Kidney epithelial cell (primary cell): Measurements from ENCODE around the gene FER. TPM values are rescaled to one million over a fixed set of nuclear protein-coding genes. Genes with fewer than 3 reads are reported as not detected.
A peak's percentile ranks its signal among the peaks of the same experiment; 100 is the strongest.

Experiments
- DNase-seq: peaks from one replicate; pipeline ENCODE4 v3.0.0-alpha.2; 2010; ENCODE audit warnings: low read depth
- H3K27me3 ChIP-seq: 2 replicates; pipeline ENCODE4 v1.6.0; 2011; ENCODE audit warnings: low read length; ENCODE audit not compliant: control insufficient read depth, insufficient read depth
- H3K36me3 ChIP-seq: 2 replicates; pipeline ENCODE4 v1.5.1; 2011; ENCODE audit warnings: low read length; ENCODE audit not compliant: control insufficient read depth, insufficient read depth
- H3K4me3 ChIP-seq: 2 replicates; pipeline ENCODE4 v1.5.1; 2011; ENCODE audit warnings: low read depth, mild to moderate bottlenecking, control low read depth, low read length
- CTCF ChIP-seq: IDR thresholded peaks from 2 replicates; pipeline ENCODE4 v1.5.1; 2011; ENCODE audit warnings: mild to moderate bottlenecking, moderate library complexity, low read length, control low read depth, inconsistent platforms; ENCODE audit not compliant: insufficient read depth, poor library complexity, severe bottlenecking
- total RNA-seq: library from RNA; depleted of rRNA; stranded (reverse); fragments of >200 nt; gene quantifications from 2 replicates; pipeline ENCODE4 v1.2.3, GENCODE V29; 2015

FER gene
- total RNA-seq, 1 donor from 2014 or later: 15.1 TPM

- Histone ChIP-seq H3K4me3 (no peak overlapping the region), H3K27me3 (no peaks in the 10 kb centered on the region), H3K36me3 (no peaks in the 10 kb centered on the region)
- TF ChIP-seq CTCF: no peak
- DNase-seq: no peak
Measured at GRCh38 chr5:108797396-108797795, 49.7 kb downstream of the FER start.

- Histone ChIP-seq H3K4me3 (no peak overlapping the region), H3K36me3 (no peaks in the 10 kb centered on the region), H3K27me3 (no peaks in the 10 kb centered on the region)
- no peak for DNase-seq
- no peak for TF ChIP-seq CTCF
Measured at GRCh38 chr5:108797986-108798385, 50.3 kb downstream of the FER start.

GRCh38 chr5:108798513-108799265, 51.0 kb downstream of the FER start:
- no peaks in the 10 kb centered on the region for H3K36me3 ChIP-seq
- H3K4me3 ChIP-seq: no peak overlapping the region
- no peak for TF ChIP-seq CTCF
- DNase-seq: no peak
- no peaks in the 10 kb centered on the region for H3K27me3 ChIP-seq

GRCh38 chr5:108801301-108801700, 53.6 kb downstream of the FER start:
- no peak for DNase-seq
- Histone ChIP-seq H3K36me3 (no peaks in the 10 kb centered on the region), H3K27me3 (no peaks in the 10 kb centered on the region), H3K4me3 (no peak overlapping the region)
- no peak for TF ChIP-seq CTCF

GRCh38 chr5:108801776-108802175, 54.1 kb downstream of the FER start:
- H3K27me3 ChIP-seq: no peaks in the 10 kb centered on the region
- TF ChIP-seq CTCF: no peak
- peak; percentile 79 for DNase-seq
- no peaks in the 10 kb centered on the region for H3K36me3 ChIP-seq
- H3K4me3 ChIP-seq: no peak overlapping the region

GRCh38 chr5:108810717-108811116, 63.0 kb downstream of the FER start:
- DNase-seq: no peak
- no peak overlapping the region for H3K4me3 ChIP-seq
- no peak for TF ChIP-seq CTCF
- no peaks in the 10 kb centered on the region for H3K27me3 ChIP-seq
- no peaks in the 10 kb centered on the region for H3K36me3 ChIP-seq
